Measurements from ENCODE around the gene RPGRIP1.
"Not testable (repeated sequence)": the region's sequence is repeated elsewhere in the genome, so short reads cannot be mapped to it uniquely, and the experiment has no call there.

Gene RPGRIP1

GRCh38 chr14:21279783-21280182 is at the start of gene RPGRIP1:
Gene RPGRIP1 (plus strand): TSS chr14:21280083. CDS start chr14:21287977, 7,894 bp downstream.
- DNase-seq, result no peak

DNA sequence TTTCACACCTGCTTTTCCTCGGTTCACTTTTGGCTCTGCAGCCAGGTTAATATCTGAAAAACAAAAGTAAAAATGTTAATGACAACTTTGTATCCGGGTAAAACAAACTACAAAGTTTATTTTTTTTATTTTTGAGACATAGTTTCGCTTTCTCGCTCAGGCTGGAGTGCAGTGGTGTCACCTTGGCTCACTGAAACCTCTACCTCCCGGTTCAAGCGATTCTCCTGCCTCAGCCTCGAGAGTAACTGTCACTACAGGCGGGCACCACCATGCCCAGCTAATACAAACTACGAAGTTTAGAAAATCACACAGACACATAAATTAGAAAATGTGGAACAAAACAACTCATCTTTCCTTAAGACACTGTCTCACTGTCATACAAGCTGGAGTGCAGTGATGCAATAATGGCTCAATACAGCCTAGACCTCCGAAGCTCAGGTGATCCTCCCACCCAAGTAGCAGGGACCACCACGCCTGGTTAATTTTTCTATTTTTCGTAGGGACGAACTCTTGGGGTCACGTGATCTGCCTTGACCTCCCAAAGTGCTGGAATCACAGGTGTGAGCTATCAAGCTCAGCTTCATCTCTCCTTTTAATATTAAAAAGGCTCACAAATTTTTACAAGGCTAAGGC is 48.7 kb upstream of the RPGRIP1 start:
- no peak for DNase-seq

GRCh38 chr14:21233457-21234076 is 46.3 kb upstream of the RPGRIP1 start:
- no peak for DNase-seq

- no peak for DNase-seq
Measured at GRCh38 chr14:21234112-21234511, 45.8 kb upstream of the RPGRIP1 start.

GRCh38 chr14:21236948-21237797 is 42.7 kb upstream of the RPGRIP1 start:
- DNase-seq, result no peak

GRCh38 chr14:21238823-21239518 is 40.9 kb upstream of the RPGRIP1 start:
- no peak for DNase-seq

DNA sequence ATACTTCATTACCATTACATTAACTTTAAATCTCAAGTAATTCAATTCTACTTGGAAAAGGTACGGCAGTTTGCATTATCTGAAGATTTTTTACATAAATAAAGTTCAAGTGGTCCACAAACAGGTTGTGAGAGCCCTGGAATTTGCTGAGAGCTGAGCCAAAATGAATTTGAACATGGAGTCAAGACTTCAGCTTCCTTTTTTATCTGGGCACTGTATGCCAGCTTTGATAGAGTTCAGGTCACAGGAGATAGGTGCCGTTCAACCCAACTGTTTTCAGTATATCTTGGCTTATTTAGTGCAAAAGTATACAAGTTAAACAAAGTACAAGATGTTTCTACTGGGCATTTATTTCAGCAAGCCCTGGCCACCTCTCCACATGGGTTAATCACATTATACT is 39.5 kb upstream of the RPGRIP1 start:
- DNase-seq, result no peak

DNA sequence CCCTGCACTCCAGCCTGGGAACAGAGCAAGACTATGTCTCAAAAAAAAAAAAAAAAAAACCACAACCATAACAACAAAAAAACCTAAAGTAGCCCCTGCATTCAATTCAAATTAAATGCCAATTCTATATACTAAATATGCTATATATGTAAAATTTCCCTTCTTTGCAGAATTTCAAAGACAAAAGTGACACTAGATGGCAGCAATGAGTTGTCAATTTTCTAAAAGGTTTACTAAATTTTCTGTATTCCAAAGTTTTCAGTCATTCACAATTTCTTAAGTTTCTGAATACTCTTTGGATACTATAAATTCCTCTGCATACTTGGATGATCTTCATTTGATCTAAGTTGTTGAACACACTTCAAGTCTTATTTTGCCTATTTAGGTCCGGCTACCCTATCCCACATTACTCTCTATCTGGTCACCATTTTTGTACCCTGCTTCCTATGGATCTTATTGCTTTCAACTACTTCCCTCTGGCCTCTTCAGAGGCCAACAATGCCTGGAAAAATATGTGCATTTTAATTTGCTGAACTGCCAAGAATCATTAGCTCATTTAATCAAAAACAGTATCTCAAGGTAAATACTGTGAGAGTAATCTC is 38.6 kb upstream of the RPGRIP1 start:
- DNase-seq, result no peak

- DNase-seq, result no peak
Measured at GRCh38 chr14:21244544-21244943, 35.3 kb upstream of the RPGRIP1 start.

GRCh38 chr14:21245813-21246212 is 34.1 kb upstream of the RPGRIP1 start:
- no peak for DNase-seq

DNA sequence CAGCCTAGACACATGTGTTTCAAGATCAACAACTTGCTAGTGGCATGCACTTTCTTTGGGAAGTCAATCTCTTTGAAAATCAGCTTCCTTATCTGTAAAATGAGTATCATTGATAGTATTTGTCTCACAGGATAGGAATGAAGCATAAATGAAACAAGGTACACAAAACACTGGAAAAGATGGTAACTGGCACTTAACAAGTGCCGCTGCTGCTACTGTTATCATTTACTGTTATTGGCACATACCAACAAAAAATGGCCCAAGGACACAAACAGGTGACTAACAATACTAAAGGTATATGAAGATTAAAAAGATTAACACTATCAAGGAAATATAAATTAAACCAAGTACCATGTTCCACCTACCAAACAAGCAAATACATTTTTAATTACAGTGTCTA is 31.5 kb upstream of the RPGRIP1 start:
- DNase-seq, result no peak

DNA sequence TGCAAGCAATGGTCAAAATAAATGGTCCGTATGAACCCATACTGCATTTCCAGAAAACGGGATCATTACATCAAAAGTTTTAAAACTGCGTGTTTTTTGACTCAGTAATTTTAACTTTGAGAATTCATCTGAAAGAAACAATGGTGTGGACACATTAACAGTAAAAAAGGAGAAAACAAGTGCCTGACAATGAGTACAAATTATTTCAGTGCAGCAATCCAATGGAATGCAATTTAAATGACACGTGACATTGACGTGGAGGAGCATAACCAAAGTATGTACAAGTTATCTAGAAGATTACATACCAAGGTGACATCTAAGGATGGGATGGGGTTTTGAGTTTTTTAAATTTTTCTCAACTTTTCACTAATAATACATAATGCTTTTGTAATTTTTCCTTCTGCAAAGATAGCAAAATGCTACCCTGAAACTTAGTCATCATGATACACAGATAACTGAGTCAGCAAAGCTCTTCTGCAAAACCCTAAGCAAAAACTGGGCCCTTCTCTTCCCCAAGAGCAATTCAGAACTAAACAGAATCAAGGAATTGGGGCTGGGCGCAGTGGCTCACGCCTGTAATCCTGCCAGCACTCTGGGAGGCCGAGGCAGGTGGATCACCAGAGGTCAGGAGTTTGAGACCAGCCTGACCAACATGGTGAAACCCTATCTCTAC is 31.0 kb upstream of the RPGRIP1 start:
- DNase-seq, result no peak

- DNase-seq, result no peak
Measured at GRCh38 chr14:21251215-21251614, 28.7 kb upstream of the RPGRIP1 start.

- no peak for DNase-seq
Measured at GRCh38 chr14:21252149-21252548, 27.7 kb upstream of the RPGRIP1 start.

GRCh38 chr14:21255385-21256101 is 24.3 kb upstream of the RPGRIP1 start:
- DNase-seq, result no peak

DNA sequence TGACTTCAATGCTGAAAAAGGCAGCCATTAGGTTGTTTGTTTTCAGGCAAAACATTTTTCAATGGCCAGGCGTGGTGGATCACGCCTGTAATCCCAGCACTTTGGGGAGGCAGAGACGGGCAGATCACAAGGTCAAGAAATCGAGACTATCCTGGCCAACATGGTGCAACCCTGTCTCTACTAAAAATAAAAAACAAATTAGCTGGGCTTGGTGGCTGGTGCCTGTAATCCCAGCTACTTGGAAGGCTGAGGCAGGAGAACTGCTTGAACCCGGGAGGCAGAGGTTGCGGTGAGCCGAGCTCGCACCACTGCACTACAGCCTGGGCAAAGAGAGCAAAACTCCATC is 23.8 kb upstream of the RPGRIP1 start:
- DNase-seq, result not testable (repeated sequence)

DNA sequence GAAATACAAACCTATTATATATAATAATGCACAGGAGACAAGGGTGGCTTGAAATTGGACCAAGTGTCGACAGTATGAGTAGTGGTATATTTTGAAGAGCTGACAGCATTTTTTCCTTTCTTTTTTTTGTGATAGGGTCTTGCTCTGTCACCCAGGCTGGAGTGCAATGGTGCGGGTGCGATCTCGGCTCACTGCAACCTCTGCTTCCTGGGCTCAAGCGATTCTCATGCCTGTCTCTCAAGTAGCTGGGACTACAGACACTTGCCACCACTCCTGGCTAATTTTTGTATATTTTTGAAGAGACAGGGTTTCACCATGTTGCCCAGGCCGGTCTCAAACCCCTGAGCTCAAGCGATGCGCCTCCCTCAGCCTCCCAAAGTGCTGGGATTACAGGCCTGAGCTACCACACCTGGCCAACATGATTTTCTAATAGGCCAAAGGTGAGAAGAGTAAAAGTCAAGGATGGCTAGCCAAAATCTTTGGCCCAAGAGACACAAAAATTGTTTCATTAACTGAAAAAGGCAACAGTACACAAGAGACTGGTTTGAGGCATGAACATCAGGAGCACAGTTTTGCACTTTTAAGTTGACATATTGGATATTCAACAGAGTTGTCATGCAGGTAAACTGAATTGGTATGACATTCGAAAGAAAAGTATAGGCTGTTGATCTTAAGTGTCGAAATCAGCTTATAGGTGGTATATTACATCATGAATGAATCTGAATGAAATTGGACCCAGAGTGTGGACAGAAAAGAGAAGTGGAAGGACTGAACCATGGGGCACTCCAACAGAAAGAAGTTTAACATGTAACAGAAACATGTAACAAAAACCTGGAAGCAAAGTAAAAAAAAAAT is 23.1 kb upstream of the RPGRIP1 start:
- DNase-seq, result no peak

GRCh38 chr14:21257394-21257909 is 22.4 kb upstream of the RPGRIP1 start:
- DNase-seq, result no peak

GRCh38 chr14:21258005-21258888 is 21.6 kb upstream of the RPGRIP1 start:
- no peak for DNase-seq
